H9 (cell line): ENCODE data around the gene C6orf15. TPM values are rescaled to one million over a fixed set of nuclear protein-coding genes. Genes with fewer than 3 reads are reported as not detected.

ENCODE experiments used
- DNase-seq: peaks from one replicate; pipeline ENCODE4 v3.0.0-alpha.2; 2017
- H2AFZ ChIP-seq: one replicate; pipeline ENCODE4 v1.6.1; 2013; ENCODE audit warnings: mild to moderate bottlenecking, low read length, control low read depth, moderate library complexity
- H2AK5ac ChIP-seq: 2 replicates; pipeline ENCODE4 v1.6.1; 2013; ENCODE audit warnings: low read length, control low read depth, mixed read lengths; ENCODE audit not compliant: insufficient read length
- H2BK120ac ChIP-seq: one replicate; pipeline ENCODE4 v1.6.1; 2013; ENCODE audit warnings: low read depth, mild to moderate bottlenecking, low read length, control low read depth, inconsistent platforms; ENCODE audit not compliant: poor library complexity, severe bottlenecking
- H2BK12ac ChIP-seq: 2 replicates; pipeline ENCODE4 v1.6.1; 2013; ENCODE audit warnings: low read length, control low read depth, mixed read lengths, low read depth; ENCODE audit not compliant: insufficient read length
- H2BK15ac ChIP-seq: 2 replicates; pipeline ENCODE4 v1.6.1; 2013; ENCODE audit warnings: low read depth, low read length, control low read depth
- H2BK20ac ChIP-seq: one replicate; pipeline ENCODE4 v1.6.1; 2013; ENCODE audit warnings: low read depth, mild to moderate bottlenecking, low read length, control low read depth, inconsistent platforms; ENCODE audit not compliant: poor library complexity, severe bottlenecking
- H2BK5ac ChIP-seq: 2 replicates; pipeline ENCODE4 v1.6.1; 2013; ENCODE audit warnings: low read length, control low read depth, mixed read lengths; ENCODE audit not compliant: insufficient read length
- H3K14ac ChIP-seq: 2 replicates; pipeline ENCODE4 v1.6.1; 2013; ENCODE audit warnings: low read length, control low read depth; ENCODE audit not compliant: insufficient read depth
- H3K18ac ChIP-seq: 2 replicates; pipeline ENCODE4 v1.6.1; 2013; ENCODE audit warnings: low read depth, mild to moderate bottlenecking, mixed read lengths, low read length, control low read depth; ENCODE audit not compliant: insufficient read length
- H3K23ac ChIP-seq: 2 replicates; pipeline ENCODE4 v1.6.1; 2013; ENCODE audit warnings: low read length, control low read depth, mixed read lengths, low read depth; ENCODE audit not compliant: insufficient read length
- H3K23me2 ChIP-seq: 2 replicates; pipeline ENCODE4 v1.6.1; 2013; ENCODE audit warnings: low read depth, mild to moderate bottlenecking, mixed read lengths, low read length, control low read depth; ENCODE audit not compliant: insufficient read length, poor library complexity, severe bottlenecking
- H3K27ac ChIP-seq: 2 replicates; pipeline ENCODE4 v1.5.1; 2013; ENCODE audit warnings: low read length, control low read depth, mixed read lengths, low read depth; ENCODE audit not compliant: insufficient read length
- H3K27me3 ChIP-seq: 2 replicates; pipeline ENCODE4 v1.6.1; 2013; ENCODE audit warnings: low read length, control low read depth, inconsistent platforms; ENCODE audit not compliant: insufficient read depth
- H3K4ac ChIP-seq: 2 replicates; pipeline ENCODE4 v1.6.1; 2013; ENCODE audit warnings: low read depth, mild to moderate bottlenecking, control low read depth, inconsistent platforms, low read length, moderate library complexity
- H3K4me1 ChIP-seq: 2 replicates; pipeline ENCODE4 v1.6.1; 2013; ENCODE audit warnings: low read length, control low read depth, inconsistent platforms; ENCODE audit not compliant: insufficient read depth
- H3K4me2 ChIP-seq: 2 replicates; pipeline ENCODE4 v1.6.1; 2013; ENCODE audit warnings: low read length, control low read depth, mixed read lengths; ENCODE audit not compliant: insufficient read length, insufficient read depth
- H3K56ac ChIP-seq: 2 replicates; pipeline ENCODE4 v1.6.1; 2013; ENCODE audit warnings: low read depth, mild to moderate bottlenecking, mixed read lengths, low read length, control low read depth; ENCODE audit not compliant: insufficient read length
- H3K79me1 ChIP-seq: 2 replicates; pipeline ENCODE4 v1.6.1; 2013; ENCODE audit warnings: low read depth, mild to moderate bottlenecking, moderate library complexity, low read length, control low read depth, inconsistent platforms; ENCODE audit not compliant: insufficient read depth, poor library complexity, severe bottlenecking
- H3K79me2 ChIP-seq: 2 replicates; pipeline ENCODE4 v1.6.1; 2013; ENCODE audit warnings: low read length, control low read depth, inconsistent platforms; ENCODE audit not compliant: insufficient read depth
- H3K9ac ChIP-seq: 2 replicates; pipeline ENCODE4 v1.6.1; 2013; ENCODE audit warnings: low read length, control low read depth, mixed read lengths; ENCODE audit not compliant: insufficient read length; ENCODE audit errors: extremely low read depth
- H3K9me3 ChIP-seq: one replicate; pipeline ENCODE4 v1.6.1; 2013; ENCODE audit warnings: low read depth, low read length, inconsistent platforms; ENCODE audit not compliant: control insufficient read depth
- H3T11ph ChIP-seq: one replicate; pipeline ENCODE4 v1.6.1; 2013; ENCODE audit warnings: mild to moderate bottlenecking, low read length, control low read depth, inconsistent platforms
- H4K20me1 ChIP-seq: one replicate; pipeline ENCODE4 v1.6.1; 2013; ENCODE audit not compliant: control insufficient read depth, insufficient read length, insufficient read depth
- H4K5ac ChIP-seq: 2 replicates; pipeline ENCODE4 v1.6.1; 2013; ENCODE audit warnings: low read depth, mild to moderate bottlenecking, mixed read lengths, low read length, control low read depth; ENCODE audit not compliant: insufficient read length
- H4K8ac ChIP-seq: replicated peaks from 2 replicates; pipeline ENCODE4 v1.6.1; 2013; ENCODE audit warnings: low read length, control low read depth, mixed read lengths, low read depth; ENCODE audit not compliant: insufficient read length
- H4K91ac ChIP-seq: 2 replicates; pipeline ENCODE4 v1.6.1; 2013; ENCODE audit warnings: low read depth, mild to moderate bottlenecking, moderate library complexity, mixed read lengths, low read length, control low read depth; ENCODE audit not compliant: insufficient read length
- H3K27ac Mint-ChIP-seq, 3 experiments: 2 replicates in 2 of 3; 3 replicates in 1 of 3; pipeline ENCODE4 v1.8.0; 2020 to 2021; ENCODE audit warnings: mixed read lengths in 3 of 3, mild to moderate bottlenecking in 1 of 3, moderate library complexity in 1 of 3
- H3K27me3 Mint-ChIP-seq: 2 replicates; pipeline ENCODE4 v1.8.0; 2021; ENCODE audit warnings: low read depth, mild to moderate bottlenecking, moderate library complexity, mixed read lengths
- H3K36me3 Mint-ChIP-seq, 3 experiments: 2 replicates in 2 of 3; 3 replicates in 1 of 3; pipeline ENCODE4 v1.8.0; 2020 to 2021; ENCODE audit warnings: low read depth in 3 of 3, mixed read lengths in 3 of 3; ENCODE audit not compliant: insufficient read depth in 1 of 3
- H3K4me1 Mint-ChIP-seq, 2 experiments: 2 replicates each; pipeline ENCODE4 v1.8.0; 2020; ENCODE audit warnings: mixed read lengths in 2 of 2
- H3K4me3 Mint-ChIP-seq, 2 experiments: 2 replicates in 1 of 2; 3 replicates in 1 of 2; pipeline ENCODE4 v1.8.0; 2020 to 2021; ENCODE audit warnings: mild to moderate bottlenecking in 2 of 2, mixed read lengths in 2 of 2, moderate library complexity in 1 of 2
- H3K9me3 Mint-ChIP-seq, 2 experiments: 2 replicates in 1 of 2; 3 replicates in 1 of 2; pipeline ENCODE4 v1.8.0; 2020; ENCODE audit warnings: mild to moderate bottlenecking in 2 of 2, mixed read lengths in 2 of 2, moderate library complexity in 1 of 2
- WGBS: extraction: QIAGEN DNeasy Blood & Tissue Kit; methylation state at CpG from one replicate; pipeline ENCODE4 v1.1.7; 2013; ENCODE audit warnings: missing lambda C conversion rate, low lambda C conversion rate, mixed read lengths; ENCODE audit not compliant: insufficient read length; ENCODE audit errors: extremely low coverage; 5-methylcytosine and 5-hydroxymethylcytosine counted together
- total RNA-seq: library from RNA; stranded (reverse); gene quantifications from 2 replicates; pipeline ENCODE4 v1.2.1, GENCODE V29; 2021
- TF ChIP-seq, protein P1 (sequence below): fragments of 200-600 bp; sonication (generic); conservative IDR thresholded peaks from 3 replicates; pipeline ENCODE4 v1.8.0; 2021; ENCODE audit warnings: antibody characterized with exemption, mild to moderate bottlenecking

C6orf15 gene
- total RNA-seq, 1 experiment from 2014 or later = not detected

DNA sequence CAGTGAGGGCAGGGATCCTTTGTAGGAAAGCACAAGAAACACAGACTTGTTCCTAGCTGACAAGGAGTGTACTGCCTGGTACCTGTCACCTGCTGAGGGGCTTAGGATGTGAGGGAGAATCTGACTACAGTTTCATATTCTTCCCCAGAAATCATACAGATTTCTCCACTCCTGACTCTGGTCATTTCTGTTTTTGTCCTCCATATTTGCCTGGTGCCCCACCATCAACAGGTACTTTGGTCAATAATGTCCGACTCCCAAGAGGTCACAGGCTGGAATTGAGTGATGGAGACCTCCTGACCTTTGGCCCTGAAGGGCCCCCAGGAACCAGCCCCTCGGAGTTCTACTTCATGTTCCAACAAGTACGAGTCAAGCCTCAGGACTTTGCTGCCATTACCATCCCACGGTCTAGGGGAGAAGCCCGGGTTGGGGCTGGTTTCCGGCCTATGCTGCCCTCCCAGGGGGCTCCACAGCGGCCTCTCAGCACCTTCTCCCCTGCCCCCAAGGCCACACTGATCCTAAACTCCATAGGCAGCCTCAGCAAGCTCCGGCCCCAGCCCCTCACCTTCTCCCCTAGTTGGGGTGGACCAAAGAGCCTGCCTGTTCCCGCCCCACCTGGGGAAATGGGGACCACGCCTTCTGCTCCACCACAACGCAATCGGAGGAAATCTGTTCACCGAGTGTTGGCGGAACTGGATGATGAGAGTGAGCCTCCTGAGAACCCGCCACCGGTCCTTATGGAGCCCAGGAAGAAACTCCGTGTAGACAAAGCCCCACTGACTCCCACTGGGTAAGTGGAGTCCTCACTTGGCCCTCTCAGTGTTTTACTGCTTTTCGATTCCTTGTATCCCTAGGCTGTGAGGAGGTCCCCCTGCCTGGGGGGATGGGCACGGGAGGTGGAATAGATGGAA, 49.1 kb upstream of the C6orf15 start:
- no peak for DNase-seq
- Histone ChIP-seq H4K20me1 (no peaks in the 10 kb centered on the region), H3K4me1 (peaks cover 13% of the 10 kb centered on the region; the same call in 1 of the 2 replicates), H3K23me2 (peaks cover 14% of the 10 kb centered on the region), H3K79me1 (no peaks in the 10 kb centered on the region), H2BK120ac (no peak overlapping the region), H3K23ac (no peak overlapping the region), H3K27me3 (no peaks in the 10 kb centered on the region), H4K5ac (no peak overlapping the region), H4K8ac (no peak overlapping the region), H3K56ac (no peak overlapping the region), H3K14ac (no peak overlapping the region), H2BK20ac (no peak overlapping the region), H2AK5ac (no peak overlapping the region), H3K18ac (no peak overlapping the region), H3K9me3 (no peaks in the 10 kb centered on the region), H2AFZ (no peak overlapping the region), H3K79me2 (peaks cover 2% of the 10 kb centered on the region; the same call in 1 of the 2 replicates), H2BK12ac (no peak overlapping the region), H4K91ac (no peak overlapping the region), H3K4me2 (no peak overlapping the region), H3K4ac (no peak overlapping the region), H3K9ac (no peak overlapping the region), H2BK5ac (no peak overlapping the region), H2BK15ac (no peak overlapping the region), H3T11ph (no peak overlapping the region), H3K27ac (no peak overlapping the region)
- H3K9me3 Mint-ChIP-seq = no peaks in the 10 kb centered on the region
- TF ChIP-seq, protein P1, sequence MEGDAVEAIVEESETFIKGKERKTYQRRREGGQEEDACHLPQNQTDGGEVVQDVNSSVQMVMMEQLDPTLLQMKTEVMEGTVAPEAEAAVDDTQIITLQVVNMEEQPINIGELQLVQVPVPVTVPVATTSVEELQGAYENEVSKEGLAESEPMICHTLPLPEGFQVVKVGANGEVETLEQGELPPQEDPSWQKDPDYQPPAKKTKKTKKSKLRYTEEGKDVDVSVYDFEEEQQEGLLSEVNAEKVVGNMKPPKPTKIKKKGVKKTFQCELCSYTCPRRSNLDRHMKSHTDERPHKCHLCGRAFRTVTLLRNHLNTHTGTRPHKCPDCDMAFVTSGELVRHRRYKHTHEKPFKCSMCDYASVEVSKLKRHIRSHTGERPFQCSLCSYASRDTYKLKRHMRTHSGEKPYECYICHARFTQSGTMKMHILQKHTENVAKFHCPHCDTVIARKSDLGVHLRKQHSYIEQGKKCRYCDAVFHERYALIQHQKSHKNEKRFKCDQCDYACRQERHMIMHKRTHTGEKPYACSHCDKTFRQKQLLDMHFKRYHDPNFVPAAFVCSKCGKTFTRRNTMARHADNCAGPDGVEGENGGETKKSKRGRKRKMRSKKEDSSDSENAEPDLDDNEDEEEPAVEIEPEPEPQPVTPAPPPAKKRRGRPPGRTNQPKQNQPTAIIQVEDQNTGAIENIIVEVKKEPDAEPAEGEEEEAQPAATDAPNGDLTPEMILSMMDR = no peak
- peaks cover 53 to 64% of the 10 kb centered on the region in 2 experiments for H3K4me1 Mint-ChIP-seq
- WGBS = no CpG with 5 or more reads among the region's 19 CpGs
- H3K36me3 Mint-ChIP-seq = peaks cover 31 to 58% (median 57%) of the 10 kb centered on the region in 3 experiments; a peak in 6 of 7 replicates
- peak overlapping the region in 2 of 3 experiments; percentile 36 to 88; a peak in 3 of 7 replicates for H3K27ac Mint-ChIP-seq
- H3K4me3 Mint-ChIP-seq = no peak overlapping the region
- H3K27me3 Mint-ChIP-seq = peaks cover 2% of the 10 kb centered on the region; the same call in 1 of the 2 replicates
